OCI-LY7 (cell line): ENCODE results near the gene CELF3. TPM values are rescaled to one million over a fixed set of nuclear protein-coding genes. Genes with fewer than 3 reads are reported as not detected.

Source experiments
- small RNA-seq: library from RNA; depleted of rRNA; stranded (forward); fragments of <200 nt; gene quantifications from one replicate; pipeline ENCODE3, GENCODE V24; 2014
- total RNA-seq, 2 experiments: library from RNA; depleted of rRNA in 1 of 2; stranded (reverse); fragments of >200 nt in 1 of 2; shearing (Covaris generic) in 1 of 2; gene quantifications; 2 replicates each; pipeline ENCODE4 v1.2.3, GENCODE V29; 2014 to 2022

Gene CELF3
- total RNA-seq, 2 experiments from 2014 or later, result not detected

Small RNA genes within 50 kb of the gene (small RNA-seq; reads per million reads assigned to genes)
- not detected for gene RNU6-662P

Other genes with a start within 250 kb of the CELF3 start
- gene CGN, start 205.4 kb downstream of the CELF3 start, total RNA-seq (2014; rRNA removed; shearing (Covaris generic)), result 1.7 and 2.5 TPM in 2 replicates
- gene CGN, start 205.4 kb downstream of the CELF3 start, total RNA-seq (2022), result 5.5 TPM in 2 replicates
- 0.06 TPM in 1 of 2 replicates, not detected in the other for gene TUFT1, start 176.5 kb downstream of the CELF3 start, total RNA-seq (2014; rRNA removed; shearing (Covaris generic))
- gene TUFT1, start 176.5 kb downstream of the CELF3 start, total RNA-seq (2022), result 0.13 TPM in 1 of 2 replicates, not detected in the other
- 13.5 and 16.4 TPM in 2 replicates for gene SNX27, start 104.8 kb downstream of the CELF3 start, total RNA-seq (2014; rRNA removed; shearing (Covaris generic))
- gene SNX27, start 104.8 kb downstream of the CELF3 start, total RNA-seq (2022), result 31.6 and 32.0 TPM in 2 replicates
- not detected in 2 replicates for gene RIIAD1, start 4.7 kb upstream of the CELF3 start, total RNA-seq (2014; rRNA removed; shearing (Covaris generic))
- gene RIIAD1, start 4.7 kb upstream of the CELF3 start, total RNA-seq (2022), result not detected in 2 replicates
- gene MRPL9, start 46.7 kb upstream of the CELF3 start, total RNA-seq (2014; rRNA removed; shearing (Covaris generic)), result 98.6 and 101 TPM in 2 replicates
- gene MRPL9, start 46.7 kb upstream of the CELF3 start, total RNA-seq (2022), result 99.3 and 107 TPM in 2 replicates
- 7.2 and 10.2 TPM in 2 replicates for gene TDRKH, start 73.7 kb upstream of the CELF3 start, total RNA-seq (2014; rRNA removed; shearing (Covaris generic))
- gene TDRKH, start 73.7 kb upstream of the CELF3 start, total RNA-seq (2022), result 21.1 and 22.8 TPM in 2 replicates
- not detected in 2 replicates for gene LINGO4, start 88.6 kb upstream of the CELF3 start, total RNA-seq (2014; rRNA removed; shearing (Covaris generic))
- gene LINGO4, start 88.6 kb upstream of the CELF3 start, total RNA-seq (2022), result not detected in 2 replicates
- gene RORC, start 115.0 kb upstream of the CELF3 start, total RNA-seq (2014; rRNA removed; shearing (Covaris generic)), result not detected in 2 replicates
- gene RORC, start 115.0 kb upstream of the CELF3 start, total RNA-seq (2022), result not detected in 2 replicates
- gene C2CD4D, start 123.0 kb upstream of the CELF3 start, total RNA-seq (2014; rRNA removed; shearing (Covaris generic)), result not detected in 2 replicates
- not detected in 2 replicates for gene C2CD4D, start 123.0 kb upstream of the CELF3 start, total RNA-seq (2022)
- gene THEM5, start 136.9 kb upstream of the CELF3 start, total RNA-seq (2014; rRNA removed; shearing (Covaris generic)), result not detected in 2 replicates
- gene THEM5, start 136.9 kb upstream of the CELF3 start, total RNA-seq (2022), result not detected in 2 replicates
- 7.2 TPM in 2 replicates for gene THEM4, start 192.7 kb upstream of the CELF3 start, total RNA-seq (2014; rRNA removed; shearing (Covaris generic))
- gene THEM4, start 192.7 kb upstream of the CELF3 start, total RNA-seq (2022), result 21.5 and 23.3 TPM in 2 replicates